Activated CD8-positive, alpha-beta memory T cell treated with anti-CD3 and anti-CD28 coated beads, Interleukin-2, amount 50 U/mL, for 48 hours (primary cell): Measurements from ENCODE around the gene NDUFA12.

Experiments
- DNase-seq: peaks from one replicate; pipeline ENCODE4 v3.0.0-alpha.2; 2020

The NDUFA12 gene

GRCh38 chr12:94930772-94931171 is 72.7 kb downstream of the NDUFA12 start:
- DNase-seq, result no peak

GRCh38 chr12:94930216-94930654 is 73.3 kb downstream of the NDUFA12 start:
- no peak for DNase-seq

DNA sequence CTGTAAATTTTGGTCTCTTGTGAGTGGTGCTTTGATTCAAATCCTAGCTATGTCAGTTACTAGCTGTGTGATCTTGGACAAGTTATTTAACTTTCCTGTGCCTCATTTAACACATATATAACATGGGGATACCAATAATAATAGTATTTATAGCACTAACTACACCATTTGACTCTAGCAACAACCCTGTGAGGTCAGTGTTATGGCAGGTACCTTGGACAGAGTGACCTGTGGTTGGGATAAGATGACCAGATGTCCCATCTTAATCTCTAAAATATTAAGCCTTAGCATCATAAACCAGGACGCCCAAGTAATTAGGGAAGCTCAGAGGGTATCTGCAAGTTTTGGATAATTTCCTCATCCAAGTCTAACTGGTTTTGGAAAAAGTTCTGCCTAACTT is 73.7 kb downstream of the NDUFA12 start:
- DNase-seq, result no peak

- DNase-seq, result no peak
Measured at GRCh38 chr12:94925729-94926128, 77.8 kb downstream of the NDUFA12 start.

DNA sequence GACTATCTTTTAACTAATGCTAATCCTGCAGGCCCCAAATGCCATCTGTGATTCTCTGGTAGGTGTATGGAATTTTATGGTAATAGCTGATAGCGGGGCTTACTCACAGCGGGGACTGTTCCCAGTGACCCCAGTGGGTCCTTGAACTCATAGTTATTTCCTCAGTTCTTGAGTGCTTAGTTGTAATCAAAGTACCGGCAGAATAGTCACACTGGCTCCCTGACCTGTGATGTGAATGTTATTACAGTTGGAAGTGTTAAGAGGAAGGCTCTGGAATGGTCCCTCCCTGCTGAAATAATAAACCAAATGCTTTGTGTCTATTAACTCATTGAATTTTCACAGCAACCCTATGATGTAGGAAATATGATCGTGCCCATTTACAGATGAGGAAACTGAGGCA is 78.3 kb downstream of the NDUFA12 start:
- DNase-seq, result no peak

GRCh38 chr12:94922561-94922960 is 80.9 kb downstream of the NDUFA12 start:
- no peak for DNase-seq
